ENCODE data around the gene NOTCH3.

The NOTCH3 gene

GRCh38 chr19:15195371-15196334 lies 5.1 kb downstream of the NOTCH3 start:
- peaks cover 34 to 48% of the 10 kb centered on the region in 2 donors for H3K27me3 ChIP-seq (ENCODE audit: control insufficient read depth in 1 of 2, insufficient read depth in 2 of 2, low read length in 2 of 2)
- H3K4me1 ChIP-seq (ENCODE audit: control insufficient read depth, insufficient read depth, low read length) = peaks cover 11% of the 10 kb centered on the region

GRCh38 chr19:15194938-15195337 lies 5.9 kb downstream of the NOTCH3 start:
- Histone ChIP-seq H3K4me3 (ENCODE audit: low read length in 2 of 2) (no peak overlapping the region), H3K9ac (ENCODE audit: low read length in 2 of 2) (no peak overlapping the region), H3K36me3 (ENCODE audit: control insufficient read depth in 2 of 2, insufficient read depth in 2 of 2, low read length in 2 of 2) (no peaks in the 10 kb centered on the region), H3K27ac (ENCODE audit: low read length) (no peak overlapping the region), H3K27me3 (ENCODE audit: control insufficient read depth in 1 of 2, insufficient read depth in 2 of 2, low read length in 2 of 2) (peaks cover 32 to 43% of the 10 kb centered on the region in 2 donors), H3K9me3 (ENCODE audit: control insufficient read depth in 2 of 2, low read length in 2 of 2) (no peaks in the 10 kb centered on the region), H3K4me1 (ENCODE audit: control insufficient read depth, insufficient read depth, low read length) (peaks cover 7% of the 10 kb centered on the region)

More at GRCh38 chr19:15195371-15196334, 5.1 kb downstream of the NOTCH3 start:
- Histone ChIP-seq H3K36me3 (ENCODE audit: control insufficient read depth in 2 of 2, insufficient read depth in 2 of 2, low read length in 2 of 2) (no peaks in the 10 kb centered on the region), H3K27ac (ENCODE audit: low read length) (no peak overlapping the region), H3K9me3 (ENCODE audit: control insufficient read depth in 2 of 2, low read length in 2 of 2) (no peaks in the 10 kb centered on the region), H3K9ac (ENCODE audit: low read length in 2 of 2) (no peak overlapping the region), H3K4me3 (ENCODE audit: low read length in 2 of 2) (no peak overlapping the region)

- peaks cover 18 to 27% of the 10 kb centered on the region in 2 donors for H3K27me3 ChIP-seq (ENCODE audit: control insufficient read depth in 1 of 2, insufficient read depth in 2 of 2, low read length in 2 of 2)
- H3K4me3 ChIP-seq (ENCODE audit: low read length in 2 of 2) = no peak overlapping the region
- H3K9me3 ChIP-seq (ENCODE audit: control insufficient read depth in 2 of 2, low read length in 2 of 2) = no peaks in the 10 kb centered on the region
- H3K9ac ChIP-seq (ENCODE audit: low read length in 2 of 2) = no peak overlapping the region
- H3K36me3 ChIP-seq (ENCODE audit: control insufficient read depth in 2 of 2, insufficient read depth in 2 of 2, low read length in 2 of 2) = no peaks in the 10 kb centered on the region
- H3K4me1 ChIP-seq (ENCODE audit: control insufficient read depth, insufficient read depth, low read length) = peaks cover 2% of the 10 kb centered on the region
- no peak overlapping the region for H3K27ac ChIP-seq (ENCODE audit: low read length)
Observed at GRCh38 chr19:15191982-15192381, 8.8 kb downstream of the NOTCH3 start.

GRCh38 chr19:15191514-15191913 lies 9.3 kb downstream of the NOTCH3 start:
- Histone ChIP-seq H3K4me1 (ENCODE audit: control insufficient read depth, insufficient read depth, low read length) (peaks cover 2% of the 10 kb centered on the region), H3K9ac (ENCODE audit: low read length in 2 of 2) (no peak overlapping the region), H3K36me3 (ENCODE audit: control insufficient read depth in 2 of 2, insufficient read depth in 2 of 2, low read length in 2 of 2) (no peaks in the 10 kb centered on the region), H3K27me3 (ENCODE audit: control insufficient read depth in 1 of 2, insufficient read depth in 2 of 2, low read length in 2 of 2) (peaks cover 13 to 23% of the 10 kb centered on the region in 2 donors), H3K4me3 (ENCODE audit: low read length in 2 of 2) (no peak overlapping the region), H3K27ac (ENCODE audit: low read length) (no peak overlapping the region), H3K9me3 (ENCODE audit: control insufficient read depth in 2 of 2, low read length in 2 of 2) (no peaks in the 10 kb centered on the region)

- Histone ChIP-seq H3K9me3 (ENCODE audit: control insufficient read depth in 2 of 2, low read length in 2 of 2) (no peaks in the 10 kb centered on the region), H3K27ac (ENCODE audit: low read length) (no peak overlapping the region), H3K4me1 (ENCODE audit: control insufficient read depth, insufficient read depth, low read length) (no peaks in the 10 kb centered on the region), H3K4me3 (ENCODE audit: low read length in 2 of 2) (no peak overlapping the region), H3K9ac (ENCODE audit: low read length in 2 of 2) (no peak overlapping the region), H3K36me3 (ENCODE audit: control insufficient read depth in 2 of 2, insufficient read depth in 2 of 2, low read length in 2 of 2) (no peaks in the 10 kb centered on the region), H3K27me3 (ENCODE audit: control insufficient read depth in 1 of 2, insufficient read depth in 2 of 2, low read length in 2 of 2) (peaks cover 0 to 6% of the 10 kb centered on the region in 2 donors)
Observed at GRCh38 chr19:15188851-15189250, 11.9 kb downstream of the NOTCH3 start.

GRCh38 chr19:15187026-15188007 lies 13.5 kb downstream of the NOTCH3 start:
- Histone ChIP-seq H3K36me3 (ENCODE audit: control insufficient read depth in 2 of 2, insufficient read depth in 2 of 2, low read length in 2 of 2) (no peaks in the 10 kb centered on the region), H3K9ac (ENCODE audit: low read length in 2 of 2) (no peak overlapping the region), H3K4me3 (ENCODE audit: low read length in 2 of 2) (no peak overlapping the region), H3K27ac (ENCODE audit: low read length) (no peak overlapping the region), H3K4me1 (ENCODE audit: control insufficient read depth, insufficient read depth, low read length) (no peaks in the 10 kb centered on the region), H3K9me3 (ENCODE audit: control insufficient read depth in 2 of 2, low read length in 2 of 2) (no peaks in the 10 kb centered on the region), H3K27me3 (ENCODE audit: control insufficient read depth in 1 of 2, insufficient read depth in 2 of 2, low read length in 2 of 2) (peaks cover 0 to 5% of the 10 kb centered on the region in 2 donors)

- Histone ChIP-seq H3K36me3 (ENCODE audit: control insufficient read depth in 2 of 2, insufficient read depth in 2 of 2, low read length in 2 of 2) (no peaks in the 10 kb centered on the region), H3K9ac (ENCODE audit: low read length in 2 of 2) (no peak overlapping the region), H3K27me3 (ENCODE audit: control insufficient read depth in 1 of 2, insufficient read depth in 2 of 2, low read length in 2 of 2) (no peaks in the 10 kb centered on the region), H3K4me1 (ENCODE audit: control insufficient read depth, insufficient read depth, low read length) (no peaks in the 10 kb centered on the region), H3K9me3 (ENCODE audit: control insufficient read depth in 2 of 2, low read length in 2 of 2) (no peaks in the 10 kb centered on the region), H3K27ac (ENCODE audit: low read length) (no peak overlapping the region), H3K4me3 (ENCODE audit: low read length in 2 of 2) (no peak overlapping the region)
Observed at GRCh38 chr19:15185188-15185587, 15.6 kb downstream of the NOTCH3 start.

- Histone ChIP-seq H3K9ac (ENCODE audit: low read length in 2 of 2) (no peak overlapping the region), H3K27me3 (ENCODE audit: control insufficient read depth in 1 of 2, insufficient read depth in 2 of 2, low read length in 2 of 2) (no peaks in the 10 kb centered on the region), H3K4me1 (ENCODE audit: control insufficient read depth, insufficient read depth, low read length) (no peaks in the 10 kb centered on the region), H3K36me3 (ENCODE audit: control insufficient read depth in 2 of 2, insufficient read depth in 2 of 2, low read length in 2 of 2) (no peaks in the 10 kb centered on the region), H3K4me3 (ENCODE audit: low read length in 2 of 2) (no peak overlapping the region), H3K27ac (ENCODE audit: low read length) (no peak overlapping the region), H3K9me3 (ENCODE audit: control insufficient read depth in 2 of 2, low read length in 2 of 2) (no peaks in the 10 kb centered on the region)
Observed at GRCh38 chr19:15184776-15185175, 16.0 kb downstream of the NOTCH3 start.

- Histone ChIP-seq H3K4me1 (ENCODE audit: control insufficient read depth, insufficient read depth, low read length) (peaks cover 8% of the 10 kb centered on the region), H3K27ac (ENCODE audit: low read length) (no peak overlapping the region), H3K9ac (ENCODE audit: low read length in 2 of 2) (no peak overlapping the region)
Observed at GRCh38 chr19:15181394-15181793, 19.4 kb downstream of the NOTCH3 start.

More at GRCh38 chr19:15181394-15181793, 19.4 kb downstream of the NOTCH3 start:
- Histone ChIP-seq H3K36me3 (ENCODE audit: control insufficient read depth in 2 of 2, insufficient read depth in 2 of 2, low read length in 2 of 2) (no peaks in the 10 kb centered on the region), H3K4me3 (ENCODE audit: low read length in 2 of 2) (no peak overlapping the region), H3K9me3 (ENCODE audit: control insufficient read depth in 2 of 2, low read length in 2 of 2) (no peaks in the 10 kb centered on the region), H3K27me3 (ENCODE audit: control insufficient read depth in 1 of 2, insufficient read depth in 2 of 2, low read length in 2 of 2) (peaks cover 2 to 3% of the 10 kb centered on the region in 2 donors)
